GM21825 (cell line): ENCODE results near the gene ING5.
"Not testable (repeated sequence)": the region's sequence is repeated elsewhere in the genome, so short reads cannot be mapped to it uniquely, and the experiment has no call there.

Experiments
- ATAC-seq: cut with Tn5 transposase; IDR thresholded peaks from one replicate; pipeline ENCODE4 v1.9.1; 2021; ENCODE audit warnings: mild to moderate bottlenecking, moderate library complexity; ENCODE audit not compliant: unreplicated experiment

ING5 gene

GRCh38 chr2:241701399-241702154 lies at the start of gene ING5:
ING5 (plus strand) TSS chr2:241702039; CDS start chr2:241702066, 27 bp downstream.
- peak; percentile 59 for ATAC-seq

- ATAC-seq, result no peak
Measured at GRCh38 chr2:241652142-241652541, 49.7 kb upstream of the ING5 start.

GRCh38 chr2:241652722-241653121 lies 49.1 kb upstream of the ING5 start:
- no peak for ATAC-seq

GRCh38 chr2:241653210-241653750 lies 48.6 kb upstream of the ING5 start:
- ATAC-seq, result no peak

DNA sequence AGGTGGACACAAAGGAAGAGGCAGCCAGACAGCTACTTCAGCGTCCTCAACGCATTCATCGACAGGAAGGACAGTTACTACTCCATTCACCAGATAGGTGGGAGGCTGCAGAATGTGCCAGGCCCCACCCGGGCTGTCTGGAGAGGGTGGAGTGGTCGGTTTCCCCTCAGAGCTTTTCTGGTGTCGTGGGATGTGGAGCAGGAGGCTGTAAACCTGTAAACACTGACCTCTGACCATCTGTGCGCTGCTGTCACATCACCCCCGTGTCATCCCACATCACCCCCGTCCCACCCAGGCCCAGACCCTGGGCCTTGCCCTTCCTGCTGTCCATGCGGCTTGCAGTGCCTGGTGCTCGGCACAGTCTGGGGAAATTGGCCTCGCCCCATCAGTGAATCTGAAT lies 47.3 kb upstream of the ING5 start:
- no peak for ATAC-seq

DNA sequence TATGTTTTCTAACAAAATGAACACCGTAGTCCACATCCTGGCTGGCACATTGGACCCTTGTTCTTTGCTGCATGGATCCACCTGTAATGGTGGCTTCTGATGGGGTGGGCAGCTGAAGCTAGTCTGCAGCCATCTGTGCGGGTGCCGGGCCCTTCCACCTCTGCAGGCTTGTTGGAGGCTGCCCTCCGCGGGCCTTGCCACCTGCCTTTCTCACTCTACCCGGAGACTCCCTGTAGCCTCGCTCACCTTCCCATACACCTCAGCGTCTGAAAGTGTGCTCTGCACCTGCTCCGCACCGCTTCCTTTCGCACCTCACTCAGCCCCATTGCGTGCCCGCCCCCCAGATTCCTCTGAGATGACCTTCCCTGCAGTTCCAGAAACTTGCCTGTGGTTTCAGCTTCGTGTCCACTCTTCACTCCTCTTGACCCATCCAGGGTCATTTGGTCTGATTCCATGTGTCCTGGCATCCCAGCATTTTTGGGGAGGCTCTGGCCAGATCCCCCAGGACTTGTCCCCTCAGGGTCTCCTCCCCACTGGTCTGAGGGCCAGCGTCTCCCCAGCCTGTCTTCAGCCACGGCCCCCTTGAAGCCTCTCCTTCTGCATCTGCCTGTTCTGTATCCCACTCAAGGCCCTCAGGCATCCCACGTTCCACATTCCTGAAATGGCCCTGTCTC lies 46.2 kb upstream of the ING5 start:
- ATAC-seq, result no peak

GRCh38 chr2:241656190-241656741 lies 45.6 kb upstream of the ING5 start:
- ATAC-seq, result no peak

DNA sequence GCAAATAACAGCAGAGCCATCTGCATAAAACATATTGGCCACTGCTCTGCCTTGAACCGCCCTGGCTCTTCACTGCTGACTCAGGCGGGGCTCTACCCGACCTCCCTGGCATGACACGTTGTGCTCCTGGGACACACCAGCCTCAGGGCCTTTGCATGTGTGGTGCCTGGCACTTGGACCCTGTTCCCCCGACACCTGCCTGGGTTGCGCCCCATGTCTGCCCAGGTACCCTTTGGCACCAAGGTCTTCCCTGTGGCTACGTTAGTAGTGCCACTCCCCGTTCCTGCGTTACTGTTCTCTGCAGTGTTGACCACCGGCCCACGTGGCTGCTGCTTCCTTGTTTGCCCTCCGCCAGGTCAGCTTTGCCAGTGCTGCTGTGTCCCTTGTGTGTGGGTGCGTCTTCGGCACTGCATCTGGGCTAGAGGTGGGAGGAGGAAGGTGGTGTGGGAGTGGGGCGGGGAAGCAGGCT lies 44.0 kb upstream of the ING5 start:
- no peak for ATAC-seq

DNA sequence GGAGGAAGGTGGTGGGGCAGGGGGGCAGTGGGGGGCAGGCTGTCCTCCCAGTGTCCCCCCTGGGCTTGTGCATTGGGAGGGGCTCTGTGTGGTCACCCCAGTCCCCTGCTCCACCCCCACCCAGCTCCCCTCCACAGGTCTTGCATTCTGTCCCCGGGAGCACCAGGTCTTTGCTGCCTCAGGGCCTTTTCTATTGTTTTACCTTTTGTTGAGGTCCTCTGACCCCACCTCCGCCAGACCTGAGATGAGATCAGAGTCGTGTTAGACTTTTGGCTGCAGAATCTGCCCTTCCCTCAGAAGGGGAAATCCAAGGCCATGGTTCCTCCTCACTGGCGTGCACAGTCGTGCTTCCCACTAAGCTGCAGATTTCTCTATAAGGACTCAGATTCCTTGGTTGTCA lies 43.5 kb upstream of the ING5 start:
- no peak for ATAC-seq

DNA sequence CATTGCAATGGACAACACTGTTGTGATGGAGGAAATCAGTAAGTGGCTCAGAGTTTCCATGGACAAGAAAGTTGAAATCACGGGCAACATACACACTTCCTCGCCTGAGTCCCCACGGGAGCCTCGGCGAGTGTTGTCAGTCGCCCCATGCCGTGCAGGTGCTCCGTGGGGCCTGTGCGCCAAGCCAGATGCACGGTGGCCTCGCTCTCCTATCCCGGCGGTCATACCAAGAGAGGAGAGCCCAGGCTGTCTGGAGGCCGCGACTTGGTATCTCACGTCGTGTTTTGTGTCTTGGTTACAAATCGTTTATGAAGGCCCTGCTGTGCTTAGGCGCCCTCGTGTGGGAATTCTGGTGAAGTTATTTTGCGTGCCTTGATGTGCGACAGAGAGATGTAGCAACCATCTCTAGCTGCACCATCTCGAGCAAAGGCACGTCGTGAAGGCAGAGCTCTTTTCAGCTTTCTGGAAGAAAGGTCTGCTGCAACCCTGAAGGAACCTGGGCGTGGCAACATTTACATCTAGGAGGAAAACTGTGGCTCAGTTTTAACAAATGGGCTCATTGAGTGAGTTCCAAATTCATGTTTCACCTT lies 42.6 kb upstream of the ING5 start:
- no peak for ATAC-seq

DNA sequence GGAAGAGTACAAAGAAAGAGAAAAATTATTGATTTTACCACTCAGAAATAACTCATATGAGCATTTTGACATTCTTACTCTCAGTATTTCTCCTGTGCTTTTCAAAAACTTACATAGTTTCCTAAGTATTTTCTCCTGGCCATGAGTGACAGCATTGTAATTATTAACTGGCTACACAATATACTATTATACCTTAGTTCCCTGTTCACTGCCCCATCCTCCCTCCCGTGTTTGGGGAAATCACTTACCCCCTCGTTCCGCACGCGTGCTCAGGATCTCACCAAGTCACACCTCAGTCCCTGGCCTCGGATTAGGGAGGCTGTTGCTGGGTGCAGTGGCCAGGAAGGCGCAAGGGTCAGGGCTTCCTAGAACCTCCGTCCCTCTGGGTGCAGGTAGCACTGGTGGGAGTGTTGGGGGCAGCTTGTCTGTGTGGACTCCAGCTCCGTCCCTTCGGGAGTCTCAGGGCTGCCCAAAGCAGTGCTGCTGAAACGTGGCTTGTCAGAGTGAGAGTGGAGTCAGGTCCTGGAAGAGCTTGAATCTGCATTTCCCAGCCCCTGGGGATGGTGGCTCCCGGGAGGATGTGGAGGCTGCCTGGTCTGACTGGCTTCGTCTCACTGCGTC lies 41.1 kb upstream of the ING5 start:
- ATAC-seq, result no peak

GRCh38 chr2:241662731-241663130 lies 39.1 kb upstream of the ING5 start:
- not testable (repeated sequence) for ATAC-seq

GRCh38 chr2:241665731-241666440 lies 36.0 kb upstream of the ING5 start:
- no peak for ATAC-seq

- no peak for ATAC-seq
Measured at GRCh38 chr2:241666627-241667400, 35.0 kb upstream of the ING5 start.

DNA sequence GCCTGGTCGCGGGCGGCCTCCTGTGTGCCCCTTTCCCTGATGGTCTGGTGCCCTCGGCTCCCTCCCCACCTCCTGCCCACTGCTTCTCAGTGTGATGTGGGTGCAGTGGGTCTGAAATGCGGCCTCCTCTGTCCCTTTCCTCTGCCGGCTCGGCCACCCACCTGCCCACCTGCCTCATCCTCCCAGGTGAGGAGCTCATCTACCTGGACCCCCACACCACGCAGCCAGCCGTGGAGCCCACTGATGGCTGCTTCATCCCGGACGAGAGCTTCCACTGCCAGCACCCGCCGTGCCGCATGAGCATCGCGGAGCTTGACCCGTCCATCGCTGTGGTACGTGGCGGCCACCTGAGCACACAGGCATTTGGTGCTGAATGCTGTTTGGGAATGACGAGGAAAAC lies 33.5 kb upstream of the ING5 start:
- ATAC-seq, result no peak

DNA sequence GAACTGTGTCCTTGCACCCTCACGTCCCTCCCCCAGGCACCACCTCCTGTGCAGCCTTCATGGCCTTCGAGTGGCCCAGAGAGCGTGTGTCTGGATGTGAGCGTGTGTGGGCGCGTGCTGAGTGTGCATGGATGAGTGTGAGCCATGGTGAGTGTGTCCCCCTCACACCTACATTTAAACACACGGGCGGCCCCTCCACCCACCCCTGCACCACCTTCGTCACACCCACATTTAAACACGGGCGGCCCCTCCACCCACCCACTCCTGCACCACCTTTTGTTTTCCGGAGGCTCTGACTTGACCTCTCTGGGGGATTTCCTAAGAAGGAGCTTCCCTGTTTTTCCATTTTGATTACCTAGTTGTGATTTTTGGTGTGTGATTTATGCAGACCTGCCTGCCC lies 33.0 kb upstream of the ING5 start:
- no peak for ATAC-seq

GRCh38 chr2:241670333-241671110 lies 31.3 kb upstream of the ING5 start:
- ATAC-seq, result no peak

GRCh38 chr2:241671457-241672240 lies 30.2 kb upstream of the ING5 start:
- no peak for ATAC-seq
